Skeletal muscle tissue (tissue), 4 donors: Measurements from ENCODE around the gene PLEKHM2. TPM values are rescaled to one million over a fixed set of nuclear protein-coding genes. Genes with fewer than 3 reads are reported as not detected.

Source experiments
- H3K27ac ChIP-seq: one replicate; pipeline ENCODE4 v1.7.0; 2013; ENCODE audit warnings: mild to moderate bottlenecking, low read depth, low read length, inconsistent platforms
- H3K27me3 ChIP-seq, 3 donors: one replicate each; pipeline ENCODE4 v1.7.0; 2013; ENCODE audit warnings: low read length in 3 of 3; ENCODE audit not compliant: control insufficient read depth in 3 of 3, insufficient read depth in 3 of 3
- H3K36me3 ChIP-seq, 3 donors: one replicate each; pipeline ENCODE4 v1.7.0; 2013; ENCODE audit warnings: low read length in 3 of 3; ENCODE audit not compliant: control insufficient read depth in 3 of 3, insufficient read depth in 3 of 3
- H3K4me1 ChIP-seq, 3 donors: one replicate each; pipeline ENCODE4 v1.7.0; 2013; ENCODE audit warnings: low read length in 3 of 3, mild to moderate bottlenecking in 3 of 3; ENCODE audit not compliant: control insufficient read depth in 3 of 3, insufficient read depth in 3 of 3
- H3K4me3 ChIP-seq, 3 donors: one replicate each; pipeline ENCODE4 v1.7.0; 2013; ENCODE audit warnings: low read length in 3 of 3
- H3K9ac ChIP-seq, 3 donors: one replicate each; pipeline ENCODE4 v1.7.0; 2013; ENCODE audit warnings: low read length in 3 of 3, mild to moderate bottlenecking in 3 of 3, moderate library complexity in 2 of 3, low read depth in 1 of 3
- H3K9me3 ChIP-seq, 3 donors: one replicate each; pipeline ENCODE4 v1.7.0; 2013; ENCODE audit warnings: low read length in 3 of 3; ENCODE audit not compliant: control insufficient read depth in 3 of 3
- total RNA-seq: library from RNA; depleted of rRNA; stranded (reverse); fragments of >200 nt; gene quantifications from one replicate; pipeline ENCODE4 v1.2.3, GENCODE V29; 2014
- donor health status: Osteomylitis.

Gene PLEKHM2
- total RNA-seq, 1 donor from 2014 or later = 36.0 TPM

- Histone ChIP-seq H3K9me3 (no peaks in the 10 kb centered on the region), H3K27ac (peak overlapping the region; percentile 43)
Observed at GRCh38 chr1:15720861-15721260, 36.7 kb downstream of the PLEKHM2 start.

GRCh38 chr1:15722411-15722810 is 38.3 kb downstream of the PLEKHM2 start:
- Histone ChIP-seq H3K36me3 (peaks cover 57 to 72% (median 65%) of the 10 kb centered on the region in 3 donors), H3K27ac (no peak overlapping the region)

More at GRCh38 chr1:15720861-15721260, 36.7 kb downstream of the PLEKHM2 start:
- Histone ChIP-seq H3K36me3 (peaks cover 55 to 67% (median 63%) of the 10 kb centered on the region in 3 donors), H3K9ac (peak overlapping the region in 1 of 3 donors; percentile 50), H3K27me3 (no peaks in the 10 kb centered on the region), H3K4me3 (no peak overlapping the region), H3K4me1 (peaks cover 37 to 66% (median 63%) of the 10 kb centered on the region in 3 donors)

GRCh38 chr1:15722836-15723532 is 38.9 kb downstream of the PLEKHM2 start:
- Histone ChIP-seq H3K27ac (no peak overlapping the region), H3K4me1 (peaks cover 39 to 64% (median 60%) of the 10 kb centered on the region in 3 donors)

More at GRCh38 chr1:15722411-15722810, 38.3 kb downstream of the PLEKHM2 start:
- no peaks in the 10 kb centered on the region for H3K27me3 ChIP-seq
- peaks cover 39 to 64% (median 60%) of the 10 kb centered on the region in 3 donors for H3K4me1 ChIP-seq
- no peaks in the 10 kb centered on the region for H3K9me3 ChIP-seq
- H3K4me3 ChIP-seq = no peak overlapping the region
- peak overlapping the region in 2 of 3 donors; percentile 10 to 40 for H3K9ac ChIP-seq

GRCh38 chr1:15723631-15724246 is 39.6 kb downstream of the PLEKHM2 start:
- H3K27ac ChIP-seq = no peak overlapping the region

More at GRCh38 chr1:15722836-15723532, 38.9 kb downstream of the PLEKHM2 start:
- H3K27me3 ChIP-seq = no peaks in the 10 kb centered on the region
- peaks cover 56 to 72% (median 65%) of the 10 kb centered on the region in 3 donors for H3K36me3 ChIP-seq
- no peak overlapping the region for H3K4me3 ChIP-seq
- peak overlapping the region in 2 of 3 donors; percentile 10 to 40 for H3K9ac ChIP-seq
- no peaks in the 10 kb centered on the region for H3K9me3 ChIP-seq

GRCh38 chr1:15724949-15725880 is 41.1 kb downstream of the PLEKHM2 start:
- Histone ChIP-seq H3K36me3 (peaks cover 63 to 79% (median 68%) of the 10 kb centered on the region in 3 donors), H3K9me3 (no peaks in the 10 kb centered on the region), H3K4me3 (no peak overlapping the region), H3K4me1 (peaks cover 46 to 60% (median 60%) of the 10 kb centered on the region in 3 donors), H3K27ac (no peak overlapping the region), H3K27me3 (no peaks in the 10 kb centered on the region), H3K9ac (peak overlapping the region in 1 of 3 donors; percentile 25)

More at GRCh38 chr1:15723631-15724246, 39.6 kb downstream of the PLEKHM2 start:
- H3K9me3 ChIP-seq = no peaks in the 10 kb centered on the region
- H3K36me3 ChIP-seq = peaks cover 59 to 75% (median 66%) of the 10 kb centered on the region in 3 donors
- H3K4me1 ChIP-seq = peaks cover 41 to 66% (median 62%) of the 10 kb centered on the region in 3 donors
- H3K4me3 ChIP-seq = no peak overlapping the region
- peak overlapping the region in 2 of 3 donors; percentile 11 to 40 for H3K9ac ChIP-seq
- no peaks in the 10 kb centered on the region for H3K27me3 ChIP-seq

- Histone ChIP-seq H3K27me3 (no peaks in the 10 kb centered on the region), H3K9me3 (no peaks in the 10 kb centered on the region), H3K27ac (peak overlapping the region; percentile 82), H3K4me1 (peaks cover 43 to 47% (median 47%) of the 10 kb centered on the region in 3 donors), H3K9ac (peak overlapping the region in 2 of 3 donors; percentile 14 to 54), H3K4me3 (no peak overlapping the region), H3K36me3 (peaks cover 63 to 81% (median 71%) of the 10 kb centered on the region in 3 donors)
Observed at GRCh38 chr1:15726508-15726907, 42.4 kb downstream of the PLEKHM2 start.

GRCh38 chr1:15727021-15727420 is 42.9 kb downstream of the PLEKHM2 start:
- Histone ChIP-seq H3K9me3 (no peaks in the 10 kb centered on the region), H3K36me3 (peaks cover 66 to 83% (median 71%) of the 10 kb centered on the region in 3 donors), H3K9ac (peak overlapping the region in 2 of 3 donors; percentile 14 to 54), H3K4me1 (peaks cover 43 to 46% (median 44%) of the 10 kb centered on the region in 3 donors), H3K27ac (peak overlapping the region; percentile 82), H3K4me3 (no peak overlapping the region), H3K27me3 (no peaks in the 10 kb centered on the region)

GRCh38 chr1:15727424-15727823 is 43.3 kb downstream of the PLEKHM2 start:
- Histone ChIP-seq H3K27ac (peak overlapping the region; percentile 82), H3K36me3 (peaks cover 68 to 84% (median 75%) of the 10 kb centered on the region in 3 donors), H3K9ac (peak overlapping the region in 1 of 3 donors; percentile 54), H3K4me1 (peaks cover 40 to 44% (median 41%) of the 10 kb centered on the region in 3 donors), H3K27me3 (no peaks in the 10 kb centered on the region), H3K9me3 (no peaks in the 10 kb centered on the region), H3K4me3 (peak overlapping the region in 1 of 3 donors; percentile 6)

GRCh38 chr1:15727866-15728534 is 43.9 kb downstream of the PLEKHM2 start:
- H3K4me1 ChIP-seq = peaks cover 34 to 39% (median 36%) of the 10 kb centered on the region in 3 donors
- peak overlapping the region in 1 of 3 donors; percentile 62 for H3K9ac ChIP-seq
- peak overlapping the region; percentile 82 for H3K27ac ChIP-seq
- no peak overlapping the region for H3K4me3 ChIP-seq
- H3K36me3 ChIP-seq = peaks cover 71 to 84% (median 76%) of the 10 kb centered on the region in 3 donors
- no peaks in the 10 kb centered on the region for H3K9me3 ChIP-seq
- no peaks in the 10 kb centered on the region for H3K27me3 ChIP-seq
